ENCODE results near the gene PPP2R3A.
"Not testable (repeated sequence)": the region's sequence is repeated elsewhere in the genome, so short reads cannot be mapped to it uniquely, and the experiment has no call there.

PPP2R3A gene, protein sequence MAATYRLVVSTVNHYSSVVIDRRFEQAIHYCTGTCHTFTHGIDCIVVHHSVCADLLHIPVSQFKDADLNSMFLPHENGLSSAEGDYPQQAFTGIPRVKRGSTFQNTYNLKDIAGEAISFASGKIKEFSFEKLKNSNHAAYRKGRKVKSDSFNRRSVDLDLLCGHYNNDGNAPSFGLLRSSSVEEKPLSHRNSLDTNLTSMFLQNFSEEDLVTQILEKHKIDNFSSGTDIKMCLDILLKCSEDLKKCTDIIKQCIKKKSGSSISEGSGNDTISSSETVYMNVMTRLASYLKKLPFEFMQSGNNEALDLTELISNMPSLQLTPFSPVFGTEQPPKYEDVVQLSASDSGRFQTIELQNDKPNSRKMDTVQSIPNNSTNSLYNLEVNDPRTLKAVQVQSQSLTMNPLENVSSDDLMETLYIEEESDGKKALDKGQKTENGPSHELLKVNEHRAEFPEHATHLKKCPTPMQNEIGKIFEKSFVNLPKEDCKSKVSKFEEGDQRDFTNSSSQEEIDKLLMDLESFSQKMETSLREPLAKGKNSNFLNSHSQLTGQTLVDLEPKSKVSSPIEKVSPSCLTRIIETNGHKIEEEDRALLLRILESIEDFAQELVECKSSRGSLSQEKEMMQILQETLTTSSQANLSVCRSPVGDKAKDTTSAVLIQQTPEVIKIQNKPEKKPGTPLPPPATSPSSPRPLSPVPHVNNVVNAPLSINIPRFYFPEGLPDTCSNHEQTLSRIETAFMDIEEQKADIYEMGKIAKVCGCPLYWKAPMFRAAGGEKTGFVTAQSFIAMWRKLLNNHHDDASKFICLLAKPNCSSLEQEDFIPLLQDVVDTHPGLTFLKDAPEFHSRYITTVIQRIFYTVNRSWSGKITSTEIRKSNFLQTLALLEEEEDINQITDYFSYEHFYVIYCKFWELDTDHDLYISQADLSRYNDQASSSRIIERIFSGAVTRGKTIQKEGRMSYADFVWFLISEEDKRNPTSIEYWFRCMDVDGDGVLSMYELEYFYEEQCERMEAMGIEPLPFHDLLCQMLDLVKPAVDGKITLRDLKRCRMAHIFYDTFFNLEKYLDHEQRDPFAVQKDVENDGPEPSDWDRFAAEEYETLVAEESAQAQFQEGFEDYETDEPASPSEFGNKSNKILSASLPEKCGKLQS (N-terminal part only)

GRCh38 chr3:135965506-135966270 is at the start of gene PPP2R3A:
PPP2R3A (plus strand) TSS chr3:135965728; CDS start chr3:136001499, 35,771 bp downstream.
- DNase-seq, result peak; percentile 89

GRCh38 chr3:135916310-135916709 is 49.2 kb upstream of the PPP2R3A start:
- no peak for DNase-seq

DNA sequence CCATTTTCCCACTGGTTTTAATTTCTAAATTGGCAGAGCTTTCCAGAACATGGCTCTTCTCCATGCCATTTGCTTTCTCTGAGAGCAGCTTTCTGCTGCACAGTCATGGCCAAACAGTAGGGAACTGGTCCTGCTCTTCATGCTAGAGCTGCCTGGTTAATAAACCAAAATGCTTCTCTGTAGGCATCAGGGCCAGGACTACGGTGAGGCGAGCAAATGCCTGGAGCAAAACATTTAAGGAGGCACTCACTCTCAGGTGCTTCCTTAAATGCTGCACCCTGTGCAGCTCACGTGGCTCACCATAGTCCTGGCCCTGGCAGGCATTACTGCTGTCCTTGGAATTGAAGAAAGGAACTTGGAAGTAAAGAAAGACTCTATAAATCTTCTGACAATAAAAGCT is 48.5 kb upstream of the PPP2R3A start:
- DNase-seq, result no peak

GRCh38 chr3:135917927-135918597 is 47.5 kb upstream of the PPP2R3A start:
- DNase-seq, result no peak

DNA sequence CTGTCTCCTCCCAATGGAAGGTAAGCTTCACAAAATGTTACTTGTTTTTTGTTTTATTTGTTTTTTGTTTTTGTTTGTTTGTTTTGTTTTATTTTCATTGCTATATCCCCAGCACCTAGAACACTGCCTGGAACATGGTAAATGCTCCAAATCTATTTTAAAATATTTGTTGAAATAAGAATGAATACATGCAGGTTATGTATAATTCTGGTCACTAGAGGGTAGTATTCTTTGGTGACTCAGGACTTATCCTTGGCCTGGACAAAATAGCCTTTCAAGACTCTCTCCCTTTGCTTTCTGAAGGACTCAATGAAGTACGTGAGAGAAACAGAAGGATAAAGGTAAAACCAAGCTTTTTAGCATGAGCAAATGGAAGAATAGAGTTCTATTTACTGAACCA is 46.9 kb upstream of the PPP2R3A start:
- DNase-seq, result peak; percentile 17

GRCh38 chr3:135920275-135920674 is 45.3 kb upstream of the PPP2R3A start:
- DNase-seq, result no peak

DNA sequence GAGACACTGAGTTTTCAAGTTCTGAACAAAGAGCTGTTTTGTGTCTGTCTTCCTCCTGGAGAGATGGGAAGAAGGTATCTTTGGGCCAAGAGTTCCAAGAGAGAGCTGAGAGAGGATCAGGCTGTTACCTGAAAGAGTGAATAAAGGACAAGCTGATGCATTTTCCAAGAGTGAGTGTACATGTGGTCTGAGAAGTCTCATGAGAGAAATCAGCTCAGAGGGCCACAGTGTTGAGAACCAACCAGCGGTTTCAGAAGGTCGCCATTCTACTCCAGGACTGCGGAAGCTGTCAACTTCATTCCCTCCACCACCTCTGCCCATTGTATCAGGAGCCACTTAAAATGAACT is 42.7 kb upstream of the PPP2R3A start:
- no peak for DNase-seq

- no peak for DNase-seq
Measured at GRCh38 chr3:135924506-135924905, 41.0 kb upstream of the PPP2R3A start.

- no peak for DNase-seq
Measured at GRCh38 chr3:135926664-135927063, 38.9 kb upstream of the PPP2R3A start.

- no peak for DNase-seq
Measured at GRCh38 chr3:135927155-135927554, 38.4 kb upstream of the PPP2R3A start.

DNA sequence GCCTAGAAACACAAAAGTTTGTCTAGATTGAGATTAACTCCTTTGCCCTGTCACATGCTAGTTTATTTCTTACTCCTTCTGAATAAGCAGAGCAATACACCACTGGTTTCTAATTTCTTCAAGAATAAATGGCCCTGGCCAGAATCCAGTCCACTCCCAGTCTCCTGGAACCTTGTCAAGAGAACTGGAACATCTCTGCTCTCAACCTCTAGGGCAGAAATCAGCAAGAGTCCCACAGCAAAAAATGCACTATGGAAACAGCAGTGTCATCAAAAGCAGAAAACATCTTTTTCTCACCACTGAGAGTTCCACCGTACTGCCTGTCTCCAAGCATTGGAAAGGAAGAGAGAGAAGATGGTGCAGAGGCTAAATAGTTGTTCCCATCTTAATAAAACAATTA is 35.9 kb upstream of the PPP2R3A start:
- no peak for DNase-seq

GRCh38 chr3:135930255-135930654 is 35.3 kb upstream of the PPP2R3A start:
- DNase-seq, result no peak

DNA sequence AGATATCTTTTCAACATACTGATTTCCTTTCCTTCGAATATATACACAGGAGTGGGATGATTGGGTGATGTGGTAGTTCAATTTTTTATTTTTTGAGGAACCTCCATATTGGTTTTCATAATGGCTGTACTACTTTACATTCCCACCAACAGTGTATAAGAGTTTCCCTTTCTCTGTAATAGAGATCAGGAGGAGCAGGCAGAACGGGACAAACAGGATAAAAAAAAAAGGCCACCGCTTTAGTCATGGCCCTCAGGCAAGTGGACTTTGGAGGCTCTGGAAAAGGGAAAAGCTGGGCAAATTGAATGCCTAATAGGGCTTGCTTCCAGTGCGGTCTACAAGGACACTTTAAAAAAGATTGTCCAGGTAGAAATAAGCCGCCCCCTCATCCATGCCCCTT is 30.4 kb upstream of the PPP2R3A start:
- not testable (repeated sequence) for DNase-seq

- DNase-seq, result not testable (repeated sequence)
Measured at GRCh38 chr3:135937766-135938165, 27.8 kb upstream of the PPP2R3A start.

DNA sequence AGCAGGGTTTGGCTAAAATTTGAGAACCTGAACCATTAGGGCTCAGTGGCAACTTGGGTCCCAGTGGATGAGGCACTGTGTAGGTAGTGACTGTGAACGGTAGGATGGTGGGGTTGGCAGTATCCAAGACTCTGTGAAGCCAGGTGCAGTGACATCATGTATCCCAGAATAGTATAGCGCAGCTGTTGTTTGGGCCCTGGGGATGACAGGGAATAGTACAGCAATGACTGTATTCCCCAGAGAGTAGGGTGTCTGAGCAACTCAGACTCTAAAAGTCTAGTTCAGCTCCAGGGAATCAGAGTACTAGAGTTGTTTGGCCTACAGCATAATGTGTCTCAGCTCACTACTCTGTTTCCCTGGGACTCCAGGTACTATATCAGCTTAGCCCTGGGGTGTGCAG is 20.7 kb upstream of the PPP2R3A start:
- no peak for DNase-seq

GRCh38 chr3:135950941-135951340 is 14.6 kb upstream of the PPP2R3A start:
- DNase-seq, result no peak

DNA sequence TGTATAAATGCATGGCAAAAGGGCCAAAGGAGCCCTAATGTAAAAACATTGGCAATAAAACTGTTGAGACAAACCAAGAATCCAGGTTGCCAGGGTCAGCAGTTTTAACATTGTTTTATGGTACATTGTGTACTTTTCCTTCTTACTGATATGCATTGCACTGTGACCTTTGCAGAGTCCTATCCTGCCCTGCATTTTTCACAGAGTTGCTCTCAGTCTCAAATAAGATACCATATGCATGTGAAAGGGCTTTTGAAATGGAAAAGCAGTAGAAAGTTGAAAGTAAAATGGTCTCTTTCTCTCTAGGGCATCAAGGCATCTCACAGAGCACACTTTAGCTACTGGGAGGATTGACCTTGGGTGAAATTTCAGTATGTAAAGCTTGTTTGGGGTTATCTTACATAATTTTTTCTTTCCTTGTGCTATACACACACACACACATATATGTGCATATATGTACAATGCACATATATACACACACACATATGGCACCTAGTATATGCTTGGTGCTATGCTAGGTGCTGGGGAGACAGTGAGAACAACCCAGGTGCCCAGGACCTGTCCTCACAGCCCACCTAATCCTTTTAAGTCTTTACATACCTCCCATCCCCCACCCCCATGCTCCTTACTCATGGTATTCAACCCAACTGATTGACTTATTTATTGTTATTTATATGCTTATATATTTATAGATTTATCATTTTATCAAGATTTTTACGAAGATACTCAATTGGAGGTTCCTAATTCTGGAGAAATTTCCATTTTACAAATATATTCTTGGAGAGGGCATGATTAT is 1.2 kb upstream of the PPP2R3A start:
- DNase-seq, result peak; percentile 31

- no peak for DNase-seq
Measured at GRCh38 chr3:135965129-135965505, 411 bp upstream of the PPP2R3A start.

DNA sequence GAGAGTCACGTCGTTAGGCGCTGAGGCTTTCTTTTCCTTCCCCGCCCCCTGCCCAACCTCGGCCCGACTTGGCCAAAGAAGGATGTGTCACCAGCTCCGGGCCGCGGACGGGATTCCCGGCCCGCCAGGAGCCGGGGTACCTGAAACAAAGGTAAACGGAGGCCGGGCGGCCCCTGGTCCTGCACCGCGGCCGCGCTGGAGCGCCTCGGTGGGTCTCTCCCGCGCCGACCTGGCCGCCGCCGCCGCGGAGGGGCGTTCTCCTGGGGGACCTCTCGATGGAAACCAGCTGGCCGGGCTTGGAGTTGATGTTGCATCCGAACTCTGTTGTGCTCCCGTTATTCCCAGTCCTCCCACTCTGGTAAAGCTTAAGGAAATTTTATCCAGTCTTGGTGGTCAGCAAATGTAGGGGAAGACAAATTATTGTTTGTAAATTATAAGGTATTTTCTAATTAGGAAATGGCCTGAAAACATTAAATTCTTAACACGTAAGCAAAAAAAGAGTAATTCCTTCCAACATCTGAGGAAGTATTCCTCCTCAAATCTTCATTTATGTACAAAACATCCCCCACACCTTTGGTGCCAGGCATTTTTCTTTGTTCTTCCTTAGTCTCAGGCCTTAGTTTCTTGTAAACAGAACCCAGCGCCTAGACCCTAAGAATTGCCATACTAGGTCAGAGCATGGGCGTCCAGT is 888 bp downstream of the PPP2R3A start:
- peak; percentile 57 for DNase-seq

GRCh38 chr3:135966962-135967274 is 1.4 kb downstream of the PPP2R3A start:
- no peak for DNase-seq

DNA sequence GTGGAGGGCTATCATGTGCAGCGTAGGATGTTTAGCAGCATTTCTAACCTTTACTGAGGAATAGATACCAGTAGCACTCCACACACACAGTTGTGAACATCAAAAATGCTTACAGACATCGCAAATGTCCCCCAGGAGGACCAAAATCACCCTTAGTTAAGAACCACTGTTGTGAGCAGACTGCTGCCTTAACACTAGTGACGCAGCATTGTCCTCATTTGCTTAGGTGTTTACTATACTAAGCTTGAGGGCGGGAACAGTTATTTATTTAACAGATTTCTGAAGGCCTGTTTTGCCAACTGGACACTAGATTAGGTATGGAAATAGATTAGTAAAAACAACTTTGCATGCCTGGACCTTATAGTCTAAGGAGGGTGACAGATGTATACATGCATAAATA is 2.3 kb downstream of the PPP2R3A start:
- DNase-seq, result peak; percentile 7
